Measurements from ENCODE around the gene COL4A2.

The COL4A2 gene

GRCh38 chr13:110407021-110407420, 99.9 kb downstream of the COL4A2 start:
- DNase-seq, result no peak

- no peak for DNase-seq
Measured at GRCh38 chr13:110407531-110407930, 100.4 kb downstream of the COL4A2 start.

DNA sequence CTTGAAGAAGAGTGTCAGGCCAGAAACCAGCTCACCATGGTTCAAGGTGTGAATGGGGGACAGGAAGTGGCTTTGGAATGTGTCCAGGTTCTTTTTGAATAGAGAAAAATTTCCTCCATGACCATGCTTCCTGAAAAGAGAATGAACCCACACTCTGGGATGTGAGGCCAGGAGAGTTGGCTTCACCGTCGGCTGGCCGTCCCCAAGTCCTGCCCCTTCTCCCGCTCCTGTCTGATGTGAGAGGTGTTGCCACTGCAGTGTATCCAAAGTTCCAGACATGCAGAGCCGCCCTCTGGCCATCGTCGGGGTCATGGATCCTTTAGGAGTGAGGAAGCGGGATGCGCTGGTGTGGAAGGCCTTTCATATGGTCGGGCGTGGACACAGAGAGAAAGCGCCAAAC, 101.2 kb downstream of the COL4A2 start:
- no peak for DNase-seq

DNA sequence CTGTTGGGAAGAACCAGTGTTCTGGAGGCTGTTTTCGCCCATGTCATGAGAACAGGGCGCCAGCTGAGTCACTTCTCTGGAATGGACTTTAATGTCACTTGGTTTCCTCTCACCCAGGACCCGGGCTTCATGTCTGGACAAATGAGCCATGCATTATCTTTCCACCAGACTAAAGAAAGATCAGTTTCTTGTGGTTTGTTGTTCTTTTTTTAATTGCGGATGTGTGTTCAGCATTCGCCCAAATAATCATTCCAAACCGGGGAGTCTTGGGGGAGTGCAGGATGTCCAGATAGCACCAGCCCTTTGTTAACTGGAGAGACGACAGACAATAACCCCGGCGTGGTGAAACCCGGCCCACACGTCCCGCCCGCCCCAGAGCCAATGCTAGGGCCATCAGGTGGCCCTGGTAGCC, 102.5 kb downstream of the COL4A2 start:
- DNase-seq, result peak; percentile 66

DNA sequence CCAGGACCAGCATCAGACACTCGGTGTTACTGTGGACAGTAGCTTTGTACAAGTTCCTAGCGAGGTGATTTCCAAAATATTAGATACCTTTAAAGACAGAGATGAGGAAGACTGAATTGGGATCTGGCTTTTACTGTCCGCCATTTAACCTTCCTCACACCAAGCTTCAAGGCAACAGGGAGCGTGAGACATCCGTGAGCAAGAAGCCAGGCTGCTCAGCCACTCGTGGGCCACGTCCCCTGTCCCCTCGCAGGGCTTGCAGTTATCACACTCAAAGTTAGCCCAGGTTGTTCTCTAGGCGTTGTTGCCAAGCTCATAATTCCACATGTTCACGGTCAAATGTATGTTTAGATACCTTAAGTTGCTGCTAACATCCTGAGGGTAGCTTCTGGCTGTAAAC, 102.9 kb downstream of the COL4A2 start:
- DNase-seq, result no peak

DNA sequence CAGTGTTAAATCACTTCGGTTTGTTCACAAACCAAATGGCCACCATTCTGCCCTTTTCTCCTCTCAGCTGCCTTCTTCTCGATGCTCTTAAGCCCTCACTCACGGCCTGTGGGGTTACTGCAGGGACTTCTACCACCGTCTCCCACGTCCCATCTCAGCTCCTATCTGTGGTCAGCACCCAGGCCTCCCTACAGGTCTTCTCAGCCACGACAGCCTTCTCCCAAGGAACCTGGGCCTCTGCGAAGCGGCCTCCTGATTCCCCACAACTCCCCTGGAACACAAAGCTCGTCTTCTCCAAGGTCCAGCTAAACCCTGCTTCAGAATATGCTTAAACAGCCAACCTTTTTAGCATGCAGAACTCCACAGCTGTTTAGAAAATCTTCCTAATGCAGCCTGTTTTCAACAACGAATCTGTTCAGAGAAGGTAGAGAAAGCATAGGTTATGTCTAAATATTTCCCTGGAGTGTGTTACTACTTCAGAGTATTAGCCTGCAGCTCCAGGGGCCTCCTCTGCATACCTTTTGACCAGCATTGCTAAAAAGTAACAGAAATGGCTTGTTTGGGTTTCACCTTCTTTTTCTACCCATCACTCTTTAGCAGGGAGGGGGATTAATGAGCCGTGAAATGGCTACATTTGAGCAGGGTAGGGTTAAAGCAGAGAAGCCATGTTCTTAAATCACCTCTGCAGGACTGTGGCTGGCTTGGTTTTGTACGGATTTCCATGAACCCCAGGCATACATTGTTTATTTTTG, 104.0 kb downstream of the COL4A2 start:
- no peak for DNase-seq

DNA sequence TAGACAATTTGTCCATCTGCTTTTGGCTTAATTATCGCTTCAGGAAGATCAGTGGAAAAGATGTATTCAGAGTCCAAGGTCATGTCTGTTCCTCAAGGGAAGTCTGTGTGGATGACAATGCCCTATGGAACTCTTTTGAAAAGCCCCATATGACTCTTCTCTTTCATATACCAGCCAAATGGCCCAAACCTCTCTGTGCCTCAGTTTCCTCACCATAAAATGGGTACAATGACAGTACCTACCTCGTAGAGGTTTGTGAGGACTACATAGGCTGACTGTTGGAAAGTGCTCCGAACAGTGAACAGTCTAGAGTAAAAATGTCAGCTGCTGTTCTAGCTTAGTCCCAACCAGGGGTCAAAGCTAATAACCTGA, 104.6 kb downstream of the COL4A2 start:
- no peak for DNase-seq

GRCh38 chr13:110412132-110412914, 105.2 kb downstream of the COL4A2 start:
- peak; percentile 99 for DNase-seq

- no peak for DNase-seq
Measured at GRCh38 chr13:110413016-110413675, 106.1 kb downstream of the COL4A2 start.

DNA sequence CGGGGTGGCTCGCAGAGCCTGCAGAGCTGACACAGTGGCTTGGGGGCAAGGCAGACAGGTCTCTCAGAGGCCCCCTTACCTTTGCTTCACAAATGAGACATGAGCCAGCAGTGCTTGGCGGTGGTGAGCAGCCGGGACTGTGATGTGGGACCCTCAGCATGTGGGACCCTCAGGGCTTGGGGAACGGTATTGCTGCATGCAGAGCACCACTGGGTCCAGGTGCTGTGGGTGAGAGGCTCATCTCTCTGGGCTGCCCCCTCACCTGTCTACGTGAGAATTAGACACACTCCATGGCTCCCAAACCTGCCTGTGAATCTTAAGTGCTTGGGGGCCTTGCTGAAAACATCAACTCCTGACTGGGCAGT, 106.6 kb downstream of the COL4A2 start:
- no peak for DNase-seq

DNA sequence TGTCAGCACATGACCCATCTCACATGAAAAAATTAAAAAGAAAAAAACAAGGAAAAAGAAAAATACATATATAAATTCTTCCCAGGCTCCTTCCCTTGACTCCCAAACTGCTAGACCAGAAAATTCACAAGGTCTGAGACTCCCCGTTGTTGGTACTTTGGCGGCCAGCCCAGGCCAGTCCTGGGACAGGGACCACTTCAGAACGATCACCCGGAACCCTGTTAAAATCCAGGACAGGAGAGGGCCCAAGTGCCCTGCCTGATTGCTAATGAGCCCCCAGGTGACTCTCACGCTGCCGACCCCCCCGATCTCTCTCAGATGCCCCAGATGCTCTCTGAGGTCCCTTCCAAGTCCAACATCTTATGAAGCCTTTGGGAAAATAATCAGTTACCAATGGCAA, 107.2 kb downstream of the COL4A2 start:
- no peak for DNase-seq

- DNase-seq, result no peak
Measured at GRCh38 chr13:110414931-110415330, 107.8 kb downstream of the COL4A2 start.

DNA sequence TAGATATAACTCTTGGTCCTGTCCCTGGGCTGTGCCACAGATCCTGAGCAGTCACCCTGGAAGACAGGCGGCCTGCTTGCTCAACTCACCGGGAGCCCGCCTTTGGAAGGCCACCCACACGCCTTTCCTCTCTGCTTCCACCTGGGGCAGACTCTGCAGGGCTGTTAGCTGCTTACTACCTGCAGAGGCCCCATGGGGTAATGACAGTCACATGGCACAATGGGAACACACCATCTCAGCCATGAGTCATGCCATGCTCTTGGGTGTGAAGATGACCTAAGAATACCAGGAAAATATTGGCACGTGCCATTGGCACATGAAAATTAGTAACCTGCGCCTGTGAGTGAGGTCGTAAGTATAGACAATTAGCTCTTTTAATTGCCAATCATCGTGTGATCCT, 108.6 kb downstream of the COL4A2 start:
- no peak for DNase-seq

- peak; percentile 34 for DNase-seq
Measured at GRCh38 chr13:110416131-110417025, 109.3 kb downstream of the COL4A2 start.

DNA sequence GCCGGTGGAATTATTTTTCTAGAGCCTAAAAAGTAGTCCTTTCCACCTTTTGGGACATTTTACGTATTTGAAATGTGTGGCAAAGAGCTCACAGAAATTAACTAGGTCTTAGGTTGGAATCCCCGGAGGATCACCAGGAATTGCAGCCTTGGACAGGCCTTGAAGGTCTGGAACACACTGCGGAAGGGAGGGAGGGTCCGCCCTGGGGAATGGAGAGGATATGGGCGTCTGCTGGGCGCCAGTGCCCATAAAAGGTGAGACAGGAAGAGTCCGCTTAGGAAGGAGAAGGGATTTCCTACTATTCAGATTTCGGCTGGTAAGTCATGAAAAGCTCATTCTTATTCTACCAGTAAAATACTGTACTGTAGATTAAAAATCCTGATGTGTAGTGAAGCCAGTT, 111.9 kb downstream of the COL4A2 start:
- DNase-seq, result no peak

DNA sequence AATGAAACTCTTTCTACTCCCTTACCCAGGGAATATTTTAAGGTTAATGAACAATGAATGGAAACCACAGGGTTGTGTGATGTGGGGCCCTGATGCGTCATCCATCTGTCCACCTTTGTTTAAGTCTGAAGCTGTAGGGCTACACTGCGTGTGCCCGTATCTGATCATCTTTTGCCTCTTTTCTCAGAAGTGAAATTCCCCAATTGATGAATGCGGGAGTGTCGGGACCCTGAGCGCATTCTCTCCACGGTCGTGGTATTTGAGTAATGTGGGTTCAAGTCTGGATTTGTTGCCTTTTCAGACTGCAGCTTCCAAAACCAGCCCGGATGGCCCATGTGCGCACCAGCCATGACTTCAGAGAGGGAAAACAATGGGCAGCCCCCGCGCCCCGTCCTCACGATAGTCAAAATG, 112.3 kb downstream of the COL4A2 start:
- no peak for DNase-seq

DNA sequence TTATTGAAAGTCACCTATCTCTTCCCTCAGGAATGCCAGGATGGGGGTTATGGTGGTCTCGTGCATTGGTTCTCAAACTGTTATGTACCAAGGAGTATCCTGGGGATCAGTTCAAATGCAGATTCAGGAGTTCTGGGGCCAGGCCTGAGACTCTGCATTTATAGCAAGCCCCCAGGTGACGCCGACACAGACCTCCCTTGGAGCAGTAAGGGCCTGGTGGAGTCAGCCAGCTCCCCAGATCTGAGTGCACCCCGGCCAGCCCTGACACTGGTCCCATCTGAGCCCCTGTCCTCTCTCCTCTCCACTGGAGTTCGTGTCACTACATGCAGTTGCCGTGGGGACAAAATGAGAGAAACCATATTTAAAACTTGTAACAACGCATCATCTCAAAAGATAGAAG, 112.9 kb downstream of the COL4A2 start:
- no peak for DNase-seq

GRCh38 chr13:110420626-110421025, 113.5 kb downstream of the COL4A2 start:
- DNase-seq, result no peak

DNA sequence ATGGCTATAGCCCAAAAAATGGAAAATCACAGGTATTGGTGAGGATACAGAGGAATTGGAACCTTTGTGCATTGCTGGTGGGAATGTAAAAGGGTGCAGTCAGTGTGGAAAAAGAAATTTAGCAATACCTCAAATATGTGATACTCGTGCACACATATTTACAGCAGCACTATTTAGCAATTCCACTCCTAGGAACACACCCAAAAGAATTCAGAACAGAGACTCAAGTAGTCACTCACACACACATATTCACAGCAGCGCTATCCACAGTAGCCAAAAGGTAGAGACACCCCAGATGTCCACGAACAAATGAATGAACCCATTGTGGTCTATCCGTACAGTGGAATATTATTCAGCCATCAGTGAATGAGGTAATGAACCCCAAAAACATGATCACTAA, 114.0 kb downstream of the COL4A2 start:
- DNase-seq, result no peak

DNA sequence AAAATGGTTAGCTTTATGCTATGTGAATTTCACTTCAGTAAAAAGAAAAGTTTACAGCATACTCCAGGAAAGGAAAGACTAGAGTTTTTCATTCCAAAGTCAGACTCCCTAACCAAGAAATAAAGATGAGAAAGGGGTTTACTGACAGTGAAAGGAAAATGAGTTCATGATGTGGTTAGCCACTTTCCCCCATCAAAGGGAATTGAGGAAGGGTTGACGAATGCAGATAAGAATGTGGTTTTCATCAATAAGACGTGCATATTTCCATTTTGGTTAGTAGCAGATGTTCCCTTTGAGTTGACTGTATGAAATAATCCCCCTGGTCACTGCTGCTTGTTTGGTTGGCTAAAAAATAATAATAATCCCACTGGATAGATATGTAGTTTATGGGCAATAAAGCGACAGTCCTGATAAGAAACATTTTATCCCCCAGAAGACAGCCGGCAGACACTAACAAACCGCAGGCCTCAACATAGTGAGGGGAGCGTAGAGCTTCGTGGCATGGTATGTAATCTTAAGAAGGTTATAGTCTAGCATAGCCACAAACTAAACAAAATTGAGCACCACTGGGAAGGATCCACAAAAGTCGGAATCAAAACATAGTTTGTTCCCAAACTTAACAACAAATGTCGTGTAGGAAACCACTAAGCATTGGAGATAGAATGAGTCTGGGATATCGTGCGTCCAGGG, 114.8 kb downstream of the COL4A2 start:
- DNase-seq, result peak; percentile 95

DNA sequence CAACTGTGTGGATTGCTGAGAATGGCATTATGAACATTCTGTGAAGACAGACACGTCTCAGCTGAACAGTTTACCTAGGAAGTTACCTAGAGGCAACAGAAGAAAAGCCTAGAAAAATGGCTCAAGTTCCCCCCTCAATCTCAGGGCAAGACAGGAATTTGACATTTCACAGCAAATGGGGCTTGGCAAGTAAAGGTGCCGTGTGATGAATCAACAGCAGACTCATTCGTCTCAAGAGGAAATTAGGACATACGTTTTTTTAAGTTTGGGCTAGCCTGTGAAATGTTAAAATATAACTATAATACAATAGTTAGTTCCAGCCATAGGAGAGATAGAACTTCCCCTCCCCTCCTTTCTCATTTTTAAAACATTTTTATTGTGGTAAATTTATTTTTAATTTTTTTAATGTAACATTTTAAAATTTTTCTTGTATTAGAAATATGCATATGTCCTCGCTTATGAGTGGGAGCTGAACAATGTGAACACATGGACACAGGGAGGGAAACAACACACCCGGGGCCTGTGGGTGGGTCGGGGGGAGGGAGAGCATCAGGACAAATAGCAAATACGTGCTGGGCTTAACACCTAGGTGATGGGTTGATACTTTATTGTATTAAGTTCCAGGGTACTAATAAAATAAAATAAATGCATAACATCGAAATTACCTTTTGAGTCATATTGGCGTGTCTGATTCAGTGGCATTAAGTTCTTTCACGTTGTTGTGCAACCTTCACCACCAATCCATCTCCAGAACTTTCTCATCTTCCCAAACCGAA, 116.0 kb downstream of the COL4A2 start:
- DNase-seq, result no peak
